Small intestine (tissue), 4 donors: ENCODE data around the gene ZFR2. TPM values are rescaled to one million over a fixed set of nuclear protein-coding genes. Genes with fewer than 3 reads are reported as not detected.

Experiments
- polyA plus RNA-seq, 4 donors: library from polyadenylated mRNA; stranded (reverse) in 3 of 4; unstranded in 1 of 4; fragments of 200-250 nt in 3 of 4; fragments of 120-200 nt in 1 of 4; gene quantifications; one replicate each; pipeline versions ENCODE4 v1.2.1 to v1.2.3, GENCODE V29; 2013
- donor health status: healthy with polysubstance abuse.
- donor health status: Bipolar disorder and iron deficiency.
- donor health status: healthy.

The ZFR2 gene
- polyA plus RNA-seq, 4 donors = 0.43 to 0.75 TPM; not detected in 2

Other genes starting within 250 kb of the ZFR2 start
- gene CACTIN, start 242.2 kb downstream of the ZFR2 start, polyA plus RNA-seq = 10 to 100 TPM; 11.9 to 16.9 (median 14.7) TPM
- 10 to 100 TPM in 3 of 4 donors, 1 to 10 TPM in 1; 7.3 to 19.5 (median 13.5) TPM for gene PIP5K1C, start 168.6 kb downstream of the ZFR2 start, polyA plus RNA-seq
- gene TJP3, start 160.7 kb downstream of the ZFR2 start, polyA plus RNA-seq = 100 to 1,000 TPM in 2 of 4 donors, 10 to 100 TPM in 2; 74.5 to 385 (median 188) TPM
- gene APBA3, start 107.3 kb downstream of the ZFR2 start, polyA plus RNA-seq = 10 to 100 TPM; 13.1 to 20.8 (median 16.5) TPM
- 100 to 1,000 TPM in 2 of 4 donors, 10 to 100 TPM in 2; 54.1 to 170 (median 125) TPM for gene MRPL54, start 106.4 kb downstream of the ZFR2 start, polyA plus RNA-seq
- gene RAX2, start 96.8 kb downstream of the ZFR2 start, polyA plus RNA-seq = not detected
- gene MATK, start 82.7 kb downstream of the ZFR2 start, polyA plus RNA-seq = 10 to 100 TPM in 1 of 4 donors, 1 to 10 TPM in 3; 3.6 to 29.5 (median 6.5) TPM
- 1 to 10 TPM in 1 of 4 donors, under 1 TPM in 2, not detected in 1; 0.27 to 3.0 (median 0.34) TPM for gene ATCAY, start 11.6 kb upstream of the ZFR2 start, polyA plus RNA-seq
- gene NMRK2, start 64.0 kb upstream of the ZFR2 start, polyA plus RNA-seq = 1 to 10 TPM in 2 of 4 donors, under 1 TPM in 2; 0.43 to 6.8 (median 1.4) TPM
- 10 to 100 TPM; 41.7 to 72.4 (median 60.5) TPM for gene DAPK3, start 102.1 kb upstream of the ZFR2 start, polyA plus RNA-seq
- 1,000 to 10,000 TPM in 3 of 4 donors, 100 to 1,000 TPM in 1; 962 to 2,089 (median 1,615) TPM for gene EEF2, start 116.4 kb upstream of the ZFR2 start, polyA plus RNA-seq
- 10 to 100 TPM; 10.8 to 30.4 (median 13.1) TPM for gene PIAS4, start 138.7 kb upstream of the ZFR2 start, polyA plus RNA-seq
- 10 to 100 TPM; 14.3 to 35.6 (median 21.9) TPM for gene ZBTB7A, start 197.9 kb upstream of the ZFR2 start, polyA plus RNA-seq